Measurements from ENCODE around the gene ADORA1. TPM values are rescaled to one million over a fixed set of nuclear protein-coding genes. Genes with fewer than 3 reads are reported as not detected.

Gene ADORA1
- total and polyA plus RNA-seq, 4 donors, result 0.33 to 1.1 (median 0.37) TPM

- H3K9ac ChIP-seq (ENCODE audit: low read depth in 1 of 2, low read length in 2 of 2), result no peak overlapping the region
- H3K27ac ChIP-seq (ENCODE audit: low read depth in 1 of 2, low read length in 2 of 2), result no peak overlapping the region
- H3K27me3 ChIP-seq (ENCODE audit: control insufficient read depth in 4 of 4, insufficient read depth in 4 of 4, low read length in 3 of 4), result no peaks in the 10 kb centered on the region
- WGBS, result 81% methylated on average over 3 of the region's 3 CpGs
- no peak for DNase-seq (ENCODE audit: low spot score)
- TF ChIP-seq YY1 (IDR thresholded peaks at IDR 0.05), result no peak
- TF ChIP-seq HNF4A (conservative IDR thresholded peaks at IDR 0.05), result no peak
- TF ChIP-seq REST (IDR thresholded peaks at IDR 0.05), result no peak
- H3K4me3 ChIP-seq (ENCODE audit: low read depth in 1 of 3, low read length in 3 of 3), result no peak overlapping the region
- peaks cover 0 to 9% (median 0%) of the 10 kb centered on the region in 4 donors for H3K4me1 ChIP-seq (ENCODE audit: control insufficient read depth in 4 of 4, insufficient read depth in 4 of 4, low read length in 3 of 4)
- no peaks in the 10 kb centered on the region for H3K9me3 ChIP-seq (ENCODE audit: control insufficient read depth in 4 of 4, low read length in 3 of 4)
- H3K36me3 ChIP-seq (ENCODE audit: control insufficient read depth in 4 of 4, insufficient read depth in 3 of 4, low read depth in 1 of 4, low read length in 3 of 4), result no peaks in the 10 kb centered on the region
Observed at GRCh38 chr1:203082231-203082505, 45.4 kb upstream of the ADORA1 start.

- no peaks in the 10 kb centered on the region for H3K36me3 ChIP-seq (ENCODE audit: control insufficient read depth in 4 of 4, insufficient read depth in 3 of 4, low read depth in 1 of 4, low read length in 3 of 4)
- H3K4me3 ChIP-seq (ENCODE audit: low read depth in 1 of 3, low read length in 3 of 3), result no peak overlapping the region
- H3K27me3 ChIP-seq (ENCODE audit: control insufficient read depth in 4 of 4, insufficient read depth in 4 of 4, low read length in 3 of 4), result no peaks in the 10 kb centered on the region
- peak; percentile 24 for DNase-seq (ENCODE audit: low spot score)
- no peak overlapping the region for H3K9ac ChIP-seq (ENCODE audit: low read depth in 1 of 2, low read length in 2 of 2)
- TF ChIP-seq CTCF (IDR thresholded peaks at IDR 0.05; ENCODE audit: low read depth, low read length, missing input control) (no peak), JUND (IDR thresholded peaks at IDR 0.05) (no peak), SP1 (IDR thresholded peaks at IDR 0.05) (no peak), ATF3 (IDR thresholded peaks at IDR 0.05) (no peak), FOXA1 (IDR thresholded peaks at IDR 0.05) (no peak), REST (IDR thresholded peaks at IDR 0.05) (no peak), HNF4A (conservative IDR thresholded peaks at IDR 0.05) (no peak), ZBTB33 (IDR thresholded peaks at IDR 0.05) (no peak), EGR1 (IDR thresholded peaks at IDR 0.05; ENCODE audit: low read depth in 2 of 2) (no peak), NR2F2 (IDR thresholded peaks at IDR 0.05) (no peak)
- no peaks in the 10 kb centered on the region for H3K9me3 ChIP-seq (ENCODE audit: control insufficient read depth in 4 of 4, low read length in 3 of 4)
- no peak overlapping the region for H3K27ac ChIP-seq (ENCODE audit: low read depth in 1 of 2, low read length in 2 of 2)
- WGBS, result 76% methylated on average over 11 of the region's 11 CpGs
- peaks cover 0 to 9% (median 0%) of the 10 kb centered on the region in 4 donors for H3K4me1 ChIP-seq (ENCODE audit: control insufficient read depth in 4 of 4, insufficient read depth in 4 of 4, low read length in 3 of 4)
Observed at GRCh38 chr1:203082571-203083462, 44.7 kb upstream of the ADORA1 start.
